Fibroblast of lung (primary cell): ENCODE measurements around the gene DHX35.

Experiments
- CTCF ChIP-seq, 2 donors: IDR thresholded peaks in 1 of 2; conservative IDR thresholded peaks in 1 of 2; 1 replicate in 1 of 2; 2 replicates in 1 of 2; pipeline ENCODE4 v1.5.1; 2011 to 2012; ENCODE audit warnings: low read length in 2 of 2, control low read depth in 1 of 2, inconsistent platforms in 1 of 2, low read depth in 1 of 2, mild to moderate bottlenecking in 1 of 2
- EZH2 ChIP-seq: IDR thresholded peaks from 2 replicates; pipeline ENCODE4 v1.5.1; 2012; ENCODE audit warnings: low read length, control low read depth, mild to moderate bottlenecking; ENCODE audit errors: missing control alignments

GRCh38 chr20:38927902-38928578 is 34.1 kb upstream of the DHX35 start:
- TF ChIP-seq EZH2: no peak
- TF ChIP-seq CTCF (conservative IDR thresholded peaks at IDR 0.05 in 1 of 2, IDR thresholded peaks at IDR 0.05 in 1 of 2; ENCODE audit: low read depth in 1 of 2, low read length in 2 of 2): no peak
